ENCODE measurements around the gene RASEF.

GRCh38 chr9:83020864-83021263 is 42.1 kb downstream of the RASEF start:
- no peak for TF ChIP-seq CTCF (IDR thresholded peaks at IDR 0.05; ENCODE audit: low read length)
- no peak for TF ChIP-seq EZH2 (IDR thresholded peaks at IDR 0.05; ENCODE audit: borderline replicate concordance, low read length)

Measured in OCI-LY1 (cell line).